HCT116 (cell line): ENCODE data around the gene DMXL2. TPM values are rescaled to one million over a fixed set of nuclear protein-coding genes. Genes with fewer than 3 reads are reported as not detected.
"Not testable (repeated sequence)": the region's sequence is repeated elsewhere in the genome, so short reads cannot be mapped to it uniquely, and the experiment has no call there.

ENCODE experiments used
- ATAC-seq: fragments of 200-7000 bp; cut with Tn5 transposase; 2 replicates; pipeline ENCODE4 v1.9.1; 2020; ENCODE audit warnings: mild to moderate bottlenecking, moderate library complexity
- BruUV-seq: library from RNA; stranded (reverse); fragments of 400-500 nt; replicated peaks from 2 replicates; lab custom pipeline; 2021; lab: Mats Ljungman, UMichigan
- CTCF ChIA-PET: fragments of 300-600 bp; sonication (Branson Sonifier 250); formaldehyde crosslinking; loops from one replicate; lab custom pipeline; 2021; ENCODE audit warnings: antibody characterized with exemption; lab: Charles Lee
- POLR2A ChIA-PET: fragments of 300-600, 350-600 bp; sonication (Branson Sonifier 250); formaldehyde crosslinking; loops from one replicate; lab custom pipeline; 2021; ENCODE audit warnings: antibody characterized with exemption; lab: Charles Lee
- RAD21 ChIA-PET, 2 experiments: fragments of 300-600 bp; sonication (Branson Sonifier 250); formaldehyde crosslinking; loops; one replicate each; lab custom pipeline; 2023; ENCODE audit warnings: low total read pairs in 2 of 2; ENCODE audit not compliant: uncharacterized antibody in 2 of 2, unreplicated experiment in 2 of 2, low non-redundant PET in 1 of 2; lab: Charles Lee
- DNase-seq: peaks from one replicate; pipeline ENCODE4 v3.0.0-alpha.2; 2010; ENCODE audit warnings: low read depth, low spot score
- H2AFZ ChIP-seq: fragments of 200-600 bp; shearing (Covaris generic), sonication (generic); 2 replicates; pipeline ENCODE4 v1.6.1; 2017; ENCODE audit warnings: low read depth, mixed run types, mixed read lengths, antibody characterized with exemption, low read length; ENCODE audit not compliant: poor library complexity, severe bottlenecking
- H3K27ac ChIP-seq: 2 replicates; pipeline ENCODE4 v1.5.1; 2012; ENCODE audit warnings: low read depth, low read length
- H3K27me3 ChIP-seq: fragments of 200-600 bp; sonication (generic); 2 replicates; pipeline ENCODE4 v1.6.1; 2016; ENCODE audit warnings: mixed run types, low read length, mixed read lengths; ENCODE audit not compliant: insufficient read depth
- H3K36me3 ChIP-seq, 2 experiments: fragments of 200-500 bp in 1 of 2; fragments of 200-600 bp in 1 of 2; sonication (Bioruptor generic) in 1 of 2; sonication (generic) in 1 of 2; 2 replicates each; pipeline versions ENCODE4 v1.5.1 to v1.6.1; 2014 to 2016; ENCODE audit warnings: low read length in 2 of 2, inconsistent platforms in 1 of 2, mixed read lengths in 1 of 2, mixed run types in 1 of 2; ENCODE audit not compliant: insufficient read depth in 2 of 2, control insufficient read depth in 1 of 2
- H3K4me1 ChIP-seq, 2 experiments: fragments of 200-600 bp in 1 of 2; sonication (generic) in 1 of 2; 2 replicates each; pipeline versions ENCODE4 v1.5.1 to v1.6.1; 2012 to 2017; ENCODE audit warnings: low read length in 2 of 2, inconsistent platforms in 1 of 2, mild to moderate bottlenecking in 1 of 2, mixed read lengths in 1 of 2, mixed run types in 1 of 2, moderate library complexity in 1 of 2; ENCODE audit not compliant: insufficient read depth in 2 of 2, control insufficient read depth in 1 of 2
- H3K4me2 ChIP-seq: fragments of 200-600 bp; sonication (generic); 2 replicates; pipeline ENCODE4 v1.6.1; 2017; ENCODE audit warnings: mixed run types, low read length, mixed read lengths
- H3K4me3 ChIP-seq, 2 experiments: fragments of 200-600 bp in 1 of 2; sonication (generic) in 1 of 2; replicated peaks in 1 of 2; 2 replicates each; pipeline ENCODE4 v1.5.1; 2011 to 2016; ENCODE audit warnings: low read length in 2 of 2, control low read depth in 1 of 2, low read depth in 1 of 2, mild to moderate bottlenecking in 1 of 2, mixed read lengths in 1 of 2, mixed run types in 1 of 2
- H3K79me2 ChIP-seq: fragments of 200-600 bp; sonication (generic); 2 replicates; pipeline ENCODE4 v1.6.1; 2017; ENCODE audit warnings: mild to moderate bottlenecking, mixed run types, low read length, moderate library complexity, mixed read lengths; ENCODE audit not compliant: insufficient read depth
- H3K9ac ChIP-seq: fragments of 200-600 bp; sonication (generic); 2 replicates; pipeline ENCODE4 v1.6.1; 2016; ENCODE audit warnings: low read length, mixed read lengths
- H3K9me2 ChIP-seq: fragments of 200-600 bp; sonication (generic), shearing (Covaris generic); 2 replicates; pipeline ENCODE4 v1.6.1; 2017; ENCODE audit warnings: mixed run types, mild to moderate bottlenecking, moderate library complexity; ENCODE audit not compliant: insufficient read depth
- H3K9me3 ChIP-seq, 2 experiments: fragments of 200-500 bp in 1 of 2; fragments of 200-600 bp in 1 of 2; sonication (Bioruptor generic) in 1 of 2; sonication (generic) in 1 of 2; 2 replicates each; pipeline ENCODE4 v1.6.1; 2014 to 2017; ENCODE audit warnings: low read length in 2 of 2, mixed read lengths in 2 of 2, inconsistent platforms in 1 of 2, low read depth in 1 of 2, mild to moderate bottlenecking in 1 of 2, mixed run types in 1 of 2, moderate library complexity in 1 of 2; ENCODE audit not compliant: control insufficient read depth in 1 of 2, insufficient read depth in 1 of 2
- H4K20me1 ChIP-seq: fragments of 200-600 bp; sonication (generic), shearing (Covaris generic); 2 replicates; pipeline ENCODE4 v1.6.1; 2017; ENCODE audit warnings: mixed run types, mild to moderate bottlenecking, moderate library complexity; ENCODE audit not compliant: insufficient read depth
- CEBPB ChIP-seq: IDR thresholded peaks from 2 replicates; pipeline ENCODE4 v1.6.1; 2012; ENCODE audit warnings: low read depth
- EGR1 ChIP-seq: IDR thresholded peaks from 2 replicates; pipeline ENCODE4 v1.6.1; 2012; ENCODE audit warnings: low read depth
- ELF1 ChIP-seq: IDR thresholded peaks from 2 replicates; pipeline ENCODE4 v1.6.1; 2012; ENCODE audit warnings: low read depth, borderline replicate concordance
- EZH2 ChIP-seq: fragments of 200-600 bp; sonication (generic); IDR thresholded peaks from 2 replicates; pipeline ENCODE4 v1.6.1; 2017; ENCODE audit warnings: antibody characterized with exemption, mixed run types
- MAX ChIP-seq: IDR thresholded peaks from 2 replicates; pipeline ENCODE4 v1.6.1; 2012
- POLR2A ChIP-seq: IDR thresholded peaks from 2 replicates; pipeline ENCODE4 v1.7.0; 2011; ENCODE audit warnings: borderline replicate concordance; ENCODE audit not compliant: insufficient read depth, insufficient read length; ENCODE audit errors: extremely low read depth
- POLR2AphosphoS5 ChIP-seq: IDR thresholded peaks from 2 replicates; pipeline ENCODE4 v1.6.1; 2011; ENCODE audit warnings: mild to moderate bottlenecking, low read depth, low read length, moderate library complexity
- RAD21 ChIP-seq: IDR thresholded peaks from 2 replicates; pipeline ENCODE4 v1.6.1; 2012; ENCODE audit warnings: low read depth, mild to moderate bottlenecking
- TCF7L2 ChIP-seq: IDR thresholded peaks from 2 replicates; pipeline ENCODE4 v1.7.0; 2011; ENCODE audit warnings: borderline replicate concordance, inconsistent platforms; ENCODE audit not compliant: insufficient read depth, insufficient read length; ENCODE audit errors: extremely low read depth
- YY1 ChIP-seq: IDR thresholded peaks from 2 replicates; pipeline ENCODE4 v1.6.1; 2011; ENCODE audit warnings: low read length, low read depth, moderate library complexity, mild to moderate bottlenecking; ENCODE audit not compliant: insufficient replicate concordance; ENCODE audit errors: extremely low read depth
- ZBTB33 ChIP-seq: IDR thresholded peaks from 2 replicates; pipeline ENCODE4 v1.6.1; 2011; ENCODE audit warnings: mild to moderate bottlenecking, low read length, moderate library complexity; ENCODE audit not compliant: insufficient replicate concordance; ENCODE audit errors: extremely low read depth
- ZNF274 ChIP-seq: fragments of 200-500 bp; sonication (Bioruptor generic); IDR thresholded peaks from 2 replicates; pipeline ENCODE4 v1.6.1; 2014; ENCODE audit warnings: mild to moderate bottlenecking, low read depth, low read length, inconsistent platforms
- intact Hi-C: fragments of 100-400 bp; cut with micrococcal nuclease; formaldehyde crosslinking; loops from 2 replicates; pipeline ENCODE4 v1.10.0; 2022
- total RNA-seq: library from RNA; stranded (reverse); gene quantifications from one replicate; pipeline ENCODE4 v1.2.1, GENCODE V29; 2021; ENCODE audit not compliant: unreplicated experiment

The DMXL2 gene
- total RNA-seq, 1 experiment from 2014 or later, result 21.5 TPM

- no peak overlapping the region for H3K4me3 ChIP-seq
- no peaks in the 10 kb centered on the region for H3K36me3 ChIP-seq
- H3K9me3 ChIP-seq, result no peaks in the 10 kb centered on the region
- ATAC-seq (no peak), DNase-seq (no peak)
- POLR2A ChIA-PET, result no interaction called here
- H3K79me2 ChIP-seq, result no peaks in the 10 kb centered on the region
- H3K4me2 ChIP-seq, result no peak overlapping the region
- intact Hi-C loops, result loop anchor here (10.0 kb wide), 1 partner anchor 416 kb away; no protein-coding TSS in a partner anchor
- H4K20me1 ChIP-seq, result no peaks in the 10 kb centered on the region
- H3K27me3 ChIP-seq, result no peaks in the 10 kb centered on the region
- no peaks in the 10 kb centered on the region; the same call in 1 of the 2 replicates for H3K9me2 ChIP-seq
- H3K4me1 ChIP-seq, result no peaks in the 10 kb centered on the region
- no peak overlapping the region for H3K27ac ChIP-seq
- CTCF ChIA-PET, result interaction anchor here (1.7 kb wide), 1 partner anchor 118 kb away, joined by 7 read pairs; no protein-coding TSS in a partner anchor
- RAD21 ChIA-PET, result no interaction called here
- no peak overlapping the region for H2AFZ ChIP-seq
- no TSS peak for BruUV-seq
- TF ChIP-seq CEBPB, result no peak
- no peak for TF ChIP-seq EZH2
- no peak for TF ChIP-seq POLR2A
- no peak for TF ChIP-seq EGR1
- TF ChIP-seq ELF1, result no peak
- TF ChIP-seq ZNF274, result no peak
- no peak for TF ChIP-seq YY1
- TF ChIP-seq ZBTB33, result no peak
- no peak for TF ChIP-seq POLR2AphosphoS5
- no peak for TF ChIP-seq MAX
- no peak for TF ChIP-seq TCF7L2
- TF ChIP-seq RAD21, result no peak
- H3K9ac ChIP-seq, result no peak overlapping the region
These were observed 36.1 kb upstream of the DMXL2 start for GRCh38 chr15:51658664-51659063.

GRCh38 chr15:51655401-51656057 is 33.0 kb upstream of the DMXL2 start:
- DNase-seq, H3K27ac ChIP-seq, H3K4me2 ChIP-seq, H3K4me3 ChIP-seq, H3K27me3 ChIP-seq, POLR2A ChIA-PET, H4K20me1 ChIP-seq, H3K9me2 ChIP-seq, H3K36me3 ChIP-seq, H3K4me1 ChIP-seq, H3K9me3 ChIP-seq, H2AFZ ChIP-seq, BruUV-seq, ATAC-seq, H3K9ac ChIP-seq, RAD21 ChIA-PET, H3K79me2 ChIP-seq: not testable (repeated sequence)
- CTCF ChIA-PET, result interaction anchor here (2.3 kb wide), 1 partner anchor 121 kb away, joined by 8 read pairs; no protein-coding TSS in a partner anchor
- intact Hi-C loops, result loop anchor here (10.0 kb wide), 1 partner anchor 419 kb away; no protein-coding TSS in a partner anchor
